ENCODE results near the gene POU5F1.
"Not testable (repeated sequence)": the region's sequence is repeated elsewhere in the genome, so short reads cannot be mapped to it uniquely, and the experiment has no call there.

The POU5F1 gene

GRCh38 chr6:31170600-31170881 lies at the start of gene POU5F1:
Gene POU5F1 (minus strand): TSS chr6:31170682. CDS start chr6:31170620, 62 bp downstream.
- no peak for TF ChIP-seq CTCF (IDR thresholded peaks at IDR 0.05; ENCODE audit: extremely low read depth, insufficient read depth, missing control alignments)
- in situ Hi-C loops (cut with MboI; ENCODE audit: low pct_unique_long_range_greater_than_20kb, low sequenced_read_pairs, unreplicated experiment): no loop called here
- no peak for DNase-seq (ENCODE audit: low spot score)

GRCh38 chr6:31216208-31216898 lies 45.9 kb upstream of the POU5F1 start:
- in situ Hi-C loops (cut with MboI; ENCODE audit: low pct_unique_long_range_greater_than_20kb, low sequenced_read_pairs, unreplicated experiment): no loop called here
- no peak for TF ChIP-seq CTCF (IDR thresholded peaks at IDR 0.05; ENCODE audit: extremely low read depth, insufficient read depth, missing control alignments)
- no peak for DNase-seq (ENCODE audit: low spot score)

GRCh38 chr6:31215216-31215615 lies 44.7 kb upstream of the POU5F1 start:
- DNase-seq (ENCODE audit: low spot score); in situ Hi-C loops (cut with MboI; ENCODE audit: low pct_unique_long_range_greater_than_20kb, low sequenced_read_pairs, unreplicated experiment): not testable (repeated sequence)

GRCh38 chr6:31214516-31214915 lies 44.0 kb upstream of the POU5F1 start:
- TF ChIP-seq CTCF (IDR thresholded peaks at IDR 0.05; ENCODE audit: extremely low read depth, insufficient read depth, missing control alignments): no peak
- DNase-seq (ENCODE audit: low spot score): no peak
- in situ Hi-C loops (cut with MboI; ENCODE audit: low pct_unique_long_range_greater_than_20kb, low sequenced_read_pairs, unreplicated experiment): no loop called here

- DNase-seq (ENCODE audit: low spot score): no peak
- in situ Hi-C loops (cut with MboI; ENCODE audit: low pct_unique_long_range_greater_than_20kb, low sequenced_read_pairs, unreplicated experiment): no loop called here
Observed at GRCh38 chr6:31210741-31211532, 40.5 kb upstream of the POU5F1 start.

GRCh38 chr6:31210123-31210522 lies 39.6 kb upstream of the POU5F1 start:
- in situ Hi-C loops (cut with MboI; ENCODE audit: low pct_unique_long_range_greater_than_20kb, low sequenced_read_pairs, unreplicated experiment): no loop called here
- no peak for DNase-seq (ENCODE audit: low spot score)
- TF ChIP-seq CTCF (IDR thresholded peaks at IDR 0.05; ENCODE audit: extremely low read depth, insufficient read depth, missing control alignments): no peak

More at GRCh38 chr6:31210741-31211532, 40.5 kb upstream of the POU5F1 start:
- no peak for TF ChIP-seq CTCF (IDR thresholded peaks at IDR 0.05; ENCODE audit: extremely low read depth, insufficient read depth, missing control alignments)

- TF ChIP-seq CTCF (IDR thresholded peaks at IDR 0.05; ENCODE audit: extremely low read depth, insufficient read depth, missing control alignments): no peak
- DNase-seq (ENCODE audit: low spot score): no peak
- in situ Hi-C loops (cut with MboI; ENCODE audit: low pct_unique_long_range_greater_than_20kb, low sequenced_read_pairs, unreplicated experiment): no loop called here
Observed at GRCh38 chr6:31209137-31209536, 38.7 kb upstream of the POU5F1 start.

Measured in GM13977 (cell line).